ENCODE measurements around the gene OR10J1.
"Not testable (repeated sequence)": the region's sequence is repeated elsewhere in the genome, so short reads cannot be mapped to it uniquely, and the experiment has no call there.

OR10J1 gene

DNA sequence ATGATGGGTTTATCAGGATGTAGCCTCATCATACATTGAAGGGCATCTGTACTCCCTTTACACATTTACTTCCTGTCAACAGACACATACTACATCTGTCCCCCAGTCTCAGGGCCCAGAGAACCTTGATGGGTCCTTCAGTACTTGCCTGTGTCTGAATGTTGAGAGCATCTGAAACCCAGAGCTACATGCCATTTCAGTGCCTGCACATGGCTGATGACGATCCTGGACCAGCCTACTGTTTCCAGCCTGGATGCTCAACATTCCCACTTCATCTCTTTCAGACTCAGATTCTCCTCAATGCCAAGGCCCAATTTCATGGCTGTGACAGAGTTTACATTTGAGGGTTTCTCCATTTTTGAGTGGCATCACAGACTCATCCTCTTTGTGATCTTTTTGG, 7.6 kb upstream of the OR10J1 start, which contains the start of gene OR10J4:
TSS of gene OR10J4 (plus strand) at position 301 of the 400 bp plus-strand sequence.
- no peak within 1 kb of the TSS for H3K4me3 ChIP-seq (ENCODE audit: low read depth, low read length)
- TF ChIP-seq, protein P1, sequence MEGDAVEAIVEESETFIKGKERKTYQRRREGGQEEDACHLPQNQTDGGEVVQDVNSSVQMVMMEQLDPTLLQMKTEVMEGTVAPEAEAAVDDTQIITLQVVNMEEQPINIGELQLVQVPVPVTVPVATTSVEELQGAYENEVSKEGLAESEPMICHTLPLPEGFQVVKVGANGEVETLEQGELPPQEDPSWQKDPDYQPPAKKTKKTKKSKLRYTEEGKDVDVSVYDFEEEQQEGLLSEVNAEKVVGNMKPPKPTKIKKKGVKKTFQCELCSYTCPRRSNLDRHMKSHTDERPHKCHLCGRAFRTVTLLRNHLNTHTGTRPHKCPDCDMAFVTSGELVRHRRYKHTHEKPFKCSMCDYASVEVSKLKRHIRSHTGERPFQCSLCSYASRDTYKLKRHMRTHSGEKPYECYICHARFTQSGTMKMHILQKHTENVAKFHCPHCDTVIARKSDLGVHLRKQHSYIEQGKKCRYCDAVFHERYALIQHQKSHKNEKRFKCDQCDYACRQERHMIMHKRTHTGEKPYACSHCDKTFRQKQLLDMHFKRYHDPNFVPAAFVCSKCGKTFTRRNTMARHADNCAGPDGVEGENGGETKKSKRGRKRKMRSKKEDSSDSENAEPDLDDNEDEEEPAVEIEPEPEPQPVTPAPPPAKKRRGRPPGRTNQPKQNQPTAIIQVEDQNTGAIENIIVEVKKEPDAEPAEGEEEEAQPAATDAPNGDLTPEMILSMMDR (IDR thresholded peaks at IDR 0.05; ENCODE audit: borderline replicate concordance, insufficient read depth, low read depth, low read length) = no peak

GRCh38 chr1:159436469-159436868, 3.1 kb upstream of the OR10J1 start:
- TF ChIP-seq, protein P1 (IDR thresholded peaks at IDR 0.05; ENCODE audit: borderline replicate concordance, insufficient read depth, low read depth, low read length) = no peak
- no peak overlapping the region for H3K4me3 ChIP-seq (ENCODE audit: low read depth, low read length)

GRCh38 chr1:159441360-159441759, 1.8 kb downstream of the OR10J1 start:
- no peak overlapping the region for H3K4me3 ChIP-seq (ENCODE audit: low read depth, low read length)
- TF ChIP-seq, protein P1 (IDR thresholded peaks at IDR 0.05; ENCODE audit: borderline replicate concordance, insufficient read depth, low read depth, low read length) = no peak

DNA sequence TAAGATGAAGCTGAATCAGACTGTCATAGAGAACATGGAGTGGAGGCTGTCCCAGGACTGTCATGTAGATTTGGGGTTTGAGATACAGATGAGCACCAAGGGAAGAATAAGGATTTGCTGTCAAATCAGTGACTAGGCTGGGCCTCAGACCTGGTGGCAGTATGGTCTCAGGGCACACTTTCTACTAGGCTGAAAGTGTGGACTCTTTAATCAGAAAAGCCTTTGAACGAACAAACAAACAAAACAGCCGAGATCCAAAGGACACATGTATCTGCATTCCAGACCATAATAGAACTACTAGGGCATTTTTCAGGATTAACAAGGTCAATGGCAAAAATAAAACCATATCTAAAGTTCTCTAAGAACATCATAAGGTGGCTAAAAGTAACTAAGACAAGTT, 2.9 kb downstream of the OR10J1 start:
- TF ChIP-seq, protein P1 (IDR thresholded peaks at IDR 0.05; ENCODE audit: borderline replicate concordance, insufficient read depth, low read depth, low read length) = no peak
- H3K4me3 ChIP-seq (ENCODE audit: low read depth, low read length) = no peak overlapping the region

- TF ChIP-seq, protein P1 (IDR thresholded peaks at IDR 0.05; ENCODE audit: borderline replicate concordance, insufficient read depth, low read depth, low read length) = no peak
- H3K4me3 ChIP-seq (ENCODE audit: low read depth, low read length) = no peak overlapping the region
Observed at GRCh38 chr1:159443066-159443750, 3.7 kb downstream of the OR10J1 start.

DNA sequence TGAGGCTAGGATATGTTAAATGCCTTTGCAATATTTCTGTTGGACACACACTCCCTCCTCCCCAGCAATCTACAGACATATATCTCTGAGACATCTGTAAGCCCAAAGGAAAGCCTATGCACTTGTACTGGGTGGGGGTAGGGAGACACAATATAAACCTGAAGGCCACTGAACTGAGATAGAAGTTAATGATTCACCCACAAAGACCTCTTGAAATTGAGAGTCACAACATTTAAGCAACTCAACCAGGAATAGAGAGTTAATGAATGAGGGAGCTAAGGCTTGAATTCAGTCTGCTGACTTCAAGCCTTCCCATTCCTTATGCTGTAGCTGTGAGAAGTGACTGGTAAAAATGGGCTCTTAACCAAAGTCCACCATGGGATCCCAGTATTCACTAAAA, 5.0 kb downstream of the OR10J1 start:
- no peak overlapping the region for H3K4me3 ChIP-seq (ENCODE audit: low read depth, low read length)
- TF ChIP-seq, protein P1 (IDR thresholded peaks at IDR 0.05; ENCODE audit: borderline replicate concordance, insufficient read depth, low read depth, low read length) = no peak

DNA sequence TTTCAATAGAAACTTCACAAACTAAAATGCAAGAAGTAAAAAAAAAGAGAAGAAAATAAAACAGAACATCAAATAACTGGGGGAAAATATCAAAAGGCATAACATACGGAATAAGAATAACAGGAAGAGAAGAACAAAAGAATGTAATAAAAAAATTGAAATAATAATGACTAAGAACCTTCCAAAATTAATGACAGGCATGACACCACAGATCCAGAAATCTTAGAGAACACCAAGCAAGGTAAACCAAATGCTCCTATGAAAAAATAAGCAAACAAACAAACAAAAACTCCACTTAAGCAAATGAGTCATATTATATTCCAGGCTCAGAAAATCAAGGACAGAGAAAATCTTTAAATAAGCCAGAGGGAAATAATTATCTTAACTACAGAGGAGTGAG, 8.7 kb downstream of the OR10J1 start:
- TF ChIP-seq, protein P1 (IDR thresholded peaks at IDR 0.05; ENCODE audit: borderline replicate concordance, insufficient read depth, low read depth, low read length) = no peak

DNA sequence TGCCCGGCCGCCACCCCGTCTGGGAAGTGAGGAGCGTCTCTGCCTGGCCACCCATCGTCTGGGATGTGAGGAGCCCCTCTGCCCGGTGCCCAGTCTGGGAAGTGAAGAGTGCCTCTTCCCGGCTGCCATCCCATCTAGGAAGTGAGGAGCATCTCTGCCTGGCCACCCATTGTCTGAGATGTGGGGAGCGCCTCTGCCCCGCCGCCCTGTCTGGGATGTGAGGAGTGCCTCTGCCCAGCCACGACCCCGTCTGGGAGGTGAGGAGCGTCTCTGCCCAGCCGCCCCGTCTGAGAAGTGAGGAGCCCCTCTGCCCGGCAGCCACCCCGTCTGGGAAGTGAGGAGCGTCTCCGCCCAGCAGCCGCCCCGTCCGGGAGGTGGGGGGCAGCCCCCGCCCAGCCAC, 10.1 kb downstream of the OR10J1 start:
- H3K4me3 ChIP-seq (ENCODE audit: low read depth, low read length) = not testable (repeated sequence)

More for the DNA sequence above, 8.7 kb downstream of the OR10J1 start:
- no peak overlapping the region for H3K4me3 ChIP-seq (ENCODE audit: low read depth, low read length)

All from GM12875 (cell line).